Measurements from ENCODE around the gene SLC13A2. TPM values are rescaled to one million over a fixed set of nuclear protein-coding genes. Genes with fewer than 3 reads are reported as not detected.

SLC13A2 gene, protein sequence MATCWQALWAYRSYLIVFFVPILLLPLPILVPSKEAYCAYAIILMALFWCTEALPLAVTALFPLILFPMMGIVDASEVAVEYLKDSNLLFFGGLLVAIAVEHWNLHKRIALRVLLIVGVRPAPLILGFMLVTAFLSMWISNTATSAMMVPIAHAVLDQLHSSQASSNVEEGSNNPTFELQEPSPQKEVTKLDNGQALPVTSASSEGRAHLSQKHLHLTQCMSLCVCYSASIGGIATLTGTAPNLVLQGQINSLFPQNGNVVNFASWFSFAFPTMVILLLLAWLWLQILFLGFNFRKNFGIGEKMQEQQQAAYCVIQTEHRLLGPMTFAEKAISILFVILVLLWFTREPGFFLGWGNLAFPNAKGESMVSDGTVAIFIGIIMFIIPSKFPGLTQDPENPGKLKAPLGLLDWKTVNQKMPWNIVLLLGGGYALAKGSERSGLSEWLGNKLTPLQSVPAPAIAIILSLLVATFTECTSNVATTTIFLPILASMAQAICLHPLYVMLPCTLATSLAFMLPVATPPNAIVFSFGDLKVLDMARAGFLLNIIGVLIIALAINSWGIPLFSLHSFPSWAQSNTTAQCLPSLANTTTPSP
- not detected in 2 replicates for total RNA-seq

GRCh38 chr17:28473542-28473941 lies at the start of gene SLC13A2:
Gene SLC13A2 (plus strand): TSS chr17:28473644. CDS start chr17:28473713, 69 bp downstream.

GRCh38 chr17:28505986-28506665 lies 32.7 kb downstream of the SLC13A2 start, which contains the start of gene FOXN1:
Gene FOXN1 (plus strand): TSS chr17:28506348. CDS start chr17:28523970, 17,622 bp downstream.

Other genes with a start within 250 kb of the SLC13A2 start
- gene TMEM97, start 154.4 kb upstream of the SLC13A2 start, total RNA-seq, result 4.3 and 10.1 TPM in 2 replicates
- 61.6 and 72.7 TPM in 2 replicates for gene IFT20, start 138.2 kb upstream of the SLC13A2 start, total RNA-seq
- gene TNFAIP1, start 137.9 kb upstream of the SLC13A2 start, total RNA-seq, result 13.2 and 16.9 TPM in 2 replicates
- 47.1 and 62.3 TPM in 2 replicates for gene POLDIP2, start 116.1 kb upstream of the SLC13A2 start, total RNA-seq
- gene SEBOX, start 108.4 kb upstream of the SLC13A2 start, total RNA-seq, result not detected in 2 replicates
- gene VTN, start 103.3 kb upstream of the SLC13A2 start, total RNA-seq, result 0.09 TPM in 1 of 2 replicates, not detected in the other
- gene SARM1, start 102.0 kb upstream of the SLC13A2 start, total RNA-seq, result 3.9 and 7.2 TPM in 2 replicates
- gene SLC46A1, start 67.4 kb upstream of the SLC13A2 start, total RNA-seq, result 1.9 and 4.0 TPM in 2 replicates
- gene FOXN1, start 32.7 kb downstream of the SLC13A2 start, total RNA-seq, result not detected in 2 replicates
- 22.5 and 23.4 TPM in 2 replicates for gene UNC119, start 79.0 kb downstream of the SLC13A2 start, total RNA-seq
- 26.6 and 49.2 TPM in 2 replicates for gene PIGS, start 97.9 kb downstream of the SLC13A2 start, total RNA-seq
- 35.7 and 53.3 TPM in 2 replicates for gene ALDOC, start 103.3 kb downstream of the SLC13A2 start, total RNA-seq
- 2.6 and 7.1 TPM in 2 replicates for gene SPAG5, start 125.4 kb downstream of the SLC13A2 start, total RNA-seq
- 2.0 and 3.8 TPM in 2 replicates for gene RSKR, start 140.5 kb downstream of the SLC13A2 start, total RNA-seq
- 110 and 118 TPM in 2 replicates for gene BLTP2, start 171.5 kb downstream of the SLC13A2 start, total RNA-seq
- 77.9 and 90.4 TPM in 2 replicates for gene SDF2, start 188.3 kb downstream of the SLC13A2 start, total RNA-seq
- 40.3 and 53.1 TPM in 2 replicates for gene SUPT6H, start 188.6 kb downstream of the SLC13A2 start, total RNA-seq
- 1.6 and 2.9 TPM in 2 replicates for gene PROCA1, start 238.2 kb downstream of the SLC13A2 start, total RNA-seq
- 150 and 173 TPM in 2 replicates for gene RAB34, start 244.2 kb downstream of the SLC13A2 start, total RNA-seq
- gene RPL23A, start 246.3 kb downstream of the SLC13A2 start, total RNA-seq, result 733 and 1,314 TPM in 2 replicates

All from bronchial smooth muscle cell (primary cell).